ENCODE measurements around the gene CADPS2. TPM values are rescaled to one million over a fixed set of nuclear protein-coding genes. Genes with fewer than 3 reads are reported as not detected.

Gene CADPS2
- total RNA-seq, 2 experiments from 2014 or later, result not detected

DNA sequence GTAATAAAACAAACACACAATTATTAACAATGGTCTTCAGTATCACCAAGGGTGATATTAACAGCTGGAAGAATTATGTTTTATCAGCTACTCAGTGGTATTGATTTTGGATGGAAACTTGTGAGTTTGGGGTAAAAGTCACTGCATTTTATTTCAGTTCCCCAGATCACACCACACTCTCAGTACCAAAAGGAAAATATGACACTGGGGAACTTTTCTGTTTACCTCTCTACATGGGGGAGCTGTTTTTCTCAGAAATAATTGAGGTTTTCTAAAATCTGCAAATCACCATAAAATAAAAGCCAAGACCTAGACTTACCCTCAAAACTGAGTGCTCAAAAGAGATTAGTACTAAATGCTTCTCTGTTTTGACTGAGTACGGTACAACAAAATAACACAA lies 483.1 kb downstream of the CADPS2 start:
- Mint-ChIP-seq H3K36me3 (no peaks in the 10 kb centered on the region), H3K27me3 (no peaks in the 10 kb centered on the region), H3K4me3 (no peak overlapping the region), H3K4me1 (no peaks in the 10 kb centered on the region), H3K27ac (no peak overlapping the region), H3K9me3 (peaks cover 6% of the 10 kb centered on the region)
- DNase-seq, result no peak

DNA sequence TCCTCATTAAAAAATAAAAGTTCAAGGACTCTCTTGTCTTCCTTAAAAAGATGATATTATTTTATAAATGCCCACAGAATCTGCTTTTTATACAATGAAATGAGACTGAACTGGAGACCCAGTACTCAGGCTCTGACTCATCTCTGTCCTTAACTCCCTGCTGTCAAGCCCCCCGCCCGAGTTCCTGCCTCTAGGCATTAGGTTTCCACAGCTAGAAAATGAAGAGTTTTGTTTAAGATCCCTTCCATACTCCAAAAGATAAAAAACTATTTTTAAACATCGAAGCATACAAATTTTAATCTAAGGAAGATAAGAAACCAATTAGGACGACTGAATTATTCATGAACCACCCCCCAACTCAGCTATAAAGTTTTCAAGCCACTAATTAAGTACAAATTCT lies 484.0 kb downstream of the CADPS2 start:
- Mint-ChIP-seq H3K27ac (no peak overlapping the region), H3K4me3 (no peak overlapping the region), H3K9me3 (peaks cover 6% of the 10 kb centered on the region), H3K36me3 (no peaks in the 10 kb centered on the region), H3K27me3 (no peaks in the 10 kb centered on the region), H3K4me1 (no peaks in the 10 kb centered on the region)
- no peak for DNase-seq

DNA sequence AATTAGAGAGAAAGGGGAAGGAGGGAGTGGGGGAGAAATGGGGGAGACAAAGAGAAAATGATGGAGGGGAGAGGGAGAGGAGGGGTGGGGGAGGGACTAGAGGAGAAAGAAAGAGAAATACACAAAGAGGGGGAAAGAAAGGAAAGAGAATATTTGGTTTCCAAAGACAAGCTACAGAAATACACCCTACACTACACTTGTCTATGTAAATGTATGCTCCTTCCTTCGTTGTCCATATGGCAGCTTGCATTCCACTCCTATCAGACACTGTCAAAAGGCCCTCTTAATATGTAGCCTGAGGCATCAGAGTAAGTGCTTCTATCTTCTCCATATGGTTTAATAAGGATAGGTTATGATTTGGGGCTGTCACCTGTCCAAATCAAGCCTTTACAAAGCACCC lies 488.9 kb downstream of the CADPS2 start:
- H3K36me3 Mint-ChIP-seq, result no peaks in the 10 kb centered on the region
- no peak for DNase-seq
- no peak overlapping the region for H3K4me3 Mint-ChIP-seq
- peaks cover 4% of the 10 kb centered on the region for H3K9me3 Mint-ChIP-seq
- no peaks in the 10 kb centered on the region for H3K27me3 Mint-ChIP-seq
- no peaks in the 10 kb centered on the region for H3K4me1 Mint-ChIP-seq
- H3K27ac Mint-ChIP-seq, result no peak overlapping the region

DNA sequence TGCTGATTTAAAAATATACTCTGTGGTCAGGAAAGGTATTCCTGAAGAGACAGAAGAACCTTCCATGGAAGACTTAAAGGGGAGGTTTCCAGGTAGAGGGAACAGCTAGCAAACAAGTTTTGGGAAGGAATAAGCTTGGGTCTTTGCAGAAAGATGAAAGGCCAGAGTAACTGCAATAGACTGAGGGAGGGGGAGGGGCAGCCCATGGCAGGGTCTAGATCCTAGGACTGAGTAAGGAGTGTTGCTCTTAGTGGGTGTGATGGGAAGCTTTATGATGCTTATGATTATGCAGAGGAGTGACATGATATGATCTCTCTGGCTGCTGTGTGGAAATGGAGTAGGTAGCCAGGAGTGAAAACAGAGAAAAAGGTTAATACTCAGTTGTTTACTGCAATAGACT lies 491.7 kb downstream of the CADPS2 start:
- DNase-seq, result no peak
- no peaks in the 10 kb centered on the region for H3K4me1 Mint-ChIP-seq
- H3K27me3 Mint-ChIP-seq, result no peaks in the 10 kb centered on the region
- no peak overlapping the region for H3K4me3 Mint-ChIP-seq
- no peak overlapping the region for H3K27ac Mint-ChIP-seq
- no peaks in the 10 kb centered on the region for H3K9me3 Mint-ChIP-seq
- no peaks in the 10 kb centered on the region for H3K36me3 Mint-ChIP-seq

GRCh38 chr7:122384528-122384927 lies 501.7 kb downstream of the CADPS2 start:
- H3K36me3 Mint-ChIP-seq, result no peaks in the 10 kb centered on the region
- H3K27me3 Mint-ChIP-seq, result no peaks in the 10 kb centered on the region
- DNase-seq, result no peak
- no peak overlapping the region for H3K27ac Mint-ChIP-seq
- H3K4me1 Mint-ChIP-seq, result no peaks in the 10 kb centered on the region
- H3K4me3 Mint-ChIP-seq, result no peak overlapping the region
- H3K9me3 Mint-ChIP-seq, result peaks cover 1% of the 10 kb centered on the region

GRCh38 chr7:122383934-122384333 lies 502.3 kb downstream of the CADPS2 start:
- H3K9me3 Mint-ChIP-seq, result peaks cover 1% of the 10 kb centered on the region
- no peaks in the 10 kb centered on the region for H3K4me1 Mint-ChIP-seq
- no peak for DNase-seq
- no peak overlapping the region for H3K27ac Mint-ChIP-seq
- H3K4me3 Mint-ChIP-seq, result no peak overlapping the region
- no peaks in the 10 kb centered on the region for H3K27me3 Mint-ChIP-seq
- H3K36me3 Mint-ChIP-seq, result no peaks in the 10 kb centered on the region

DNA sequence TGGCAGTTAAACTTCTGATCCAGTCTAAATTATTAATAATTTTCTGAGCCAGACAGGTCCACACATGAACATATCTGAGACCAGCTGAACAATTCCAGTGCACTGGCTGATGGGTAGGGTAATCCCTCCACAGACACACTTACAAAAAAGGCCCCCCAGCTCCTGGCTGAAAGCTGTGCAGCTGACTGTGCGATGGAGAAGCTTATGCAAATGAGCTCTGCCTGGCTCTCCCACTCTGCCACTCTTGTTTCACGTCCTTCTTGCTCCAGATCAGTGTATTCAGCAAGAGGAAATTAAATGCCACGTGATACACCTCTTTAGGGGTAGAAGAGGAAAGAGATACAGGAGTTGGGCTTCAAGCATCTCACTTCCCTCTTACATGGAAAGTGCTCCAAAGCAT lies 505.3 kb downstream of the CADPS2 start:
- Mint-ChIP-seq H3K4me3 (no peak overlapping the region), H3K9me3 (peaks cover 1% of the 10 kb centered on the region), H3K36me3 (no peaks in the 10 kb centered on the region), H3K27ac (no peak overlapping the region), H3K4me1 (no peaks in the 10 kb centered on the region), H3K27me3 (no peaks in the 10 kb centered on the region)
- DNase-seq, result no peak

DNA sequence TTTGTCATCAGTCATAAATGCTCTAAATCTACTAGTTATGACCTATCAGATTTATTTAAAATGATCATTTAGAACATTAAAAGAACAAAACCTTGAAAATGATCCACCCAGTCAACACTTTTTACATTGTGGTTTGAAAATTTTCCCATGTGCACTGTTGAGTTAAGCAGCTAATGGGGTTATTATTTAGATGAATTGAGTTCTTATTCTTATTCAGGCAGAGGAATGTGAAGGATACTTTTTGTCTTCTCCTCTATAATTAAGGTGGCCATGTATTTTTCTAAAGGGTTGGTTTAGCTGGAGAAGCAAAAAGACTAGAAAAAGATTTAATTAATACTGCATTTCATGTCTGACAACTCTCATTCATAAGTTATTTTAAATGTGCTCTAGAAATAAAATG lies 506.8 kb downstream of the CADPS2 start:
- H3K4me1 Mint-ChIP-seq, result no peaks in the 10 kb centered on the region
- no peaks in the 10 kb centered on the region for H3K27me3 Mint-ChIP-seq
- peaks cover 1% of the 10 kb centered on the region for H3K9me3 Mint-ChIP-seq
- DNase-seq, result no peak
- no peak overlapping the region for H3K4me3 Mint-ChIP-seq
- no peaks in the 10 kb centered on the region for H3K36me3 Mint-ChIP-seq
- no peak overlapping the region for H3K27ac Mint-ChIP-seq

DNA sequence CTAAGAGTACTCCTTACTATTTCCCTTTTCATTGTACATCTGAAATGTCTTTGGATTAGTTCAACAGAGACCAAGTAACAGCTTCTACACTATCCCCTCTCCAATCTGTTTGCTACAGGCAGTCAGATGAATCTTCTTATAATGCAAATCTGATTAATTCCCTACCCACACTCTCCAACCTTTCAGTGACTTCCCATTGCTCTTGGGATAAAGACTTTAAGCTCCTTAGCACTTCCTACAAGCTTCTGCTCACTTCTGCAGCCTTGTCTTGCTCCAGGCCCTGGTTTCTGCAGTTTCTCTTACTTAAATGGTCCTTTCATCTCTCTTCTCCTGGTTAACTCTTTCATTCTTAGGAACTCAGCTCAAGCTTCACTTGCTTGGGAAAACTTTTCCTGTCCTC lies 516.5 kb downstream of the CADPS2 start:
- no peak overlapping the region for H3K4me3 Mint-ChIP-seq
- DNase-seq, result no peak
- H3K36me3 Mint-ChIP-seq, result no peaks in the 10 kb centered on the region
- H3K4me1 Mint-ChIP-seq, result no peaks in the 10 kb centered on the region
- H3K27me3 Mint-ChIP-seq, result no peaks in the 10 kb centered on the region
- H3K27ac Mint-ChIP-seq, result no peak overlapping the region
- no peaks in the 10 kb centered on the region for H3K9me3 Mint-ChIP-seq

- Mint-ChIP-seq H3K4me1 (no peaks in the 10 kb centered on the region), H3K27me3 (no peaks in the 10 kb centered on the region), H3K9me3 (no peaks in the 10 kb centered on the region), H3K36me3 (no peaks in the 10 kb centered on the region), H3K27ac (no peak overlapping the region), H3K4me3 (no peak overlapping the region)
- DNase-seq, result no peak
These were observed 521.4 kb downstream of the CADPS2 start for GRCh38 chr7:122364761-122365280.

- no peak for DNase-seq
- H3K36me3 Mint-ChIP-seq, result no peaks in the 10 kb centered on the region
- H3K9me3 Mint-ChIP-seq, result no peaks in the 10 kb centered on the region
- no peaks in the 10 kb centered on the region for H3K4me1 Mint-ChIP-seq
- no peak overlapping the region for H3K4me3 Mint-ChIP-seq
- H3K27ac Mint-ChIP-seq, result no peak overlapping the region
- no peaks in the 10 kb centered on the region for H3K27me3 Mint-ChIP-seq
These were observed 523.1 kb downstream of the CADPS2 start for GRCh38 chr7:122363144-122363543.

GRCh38 chr7:122362473-122362872 lies 523.8 kb downstream of the CADPS2 start:
- DNase-seq, result no peak
- no peaks in the 10 kb centered on the region for H3K9me3 Mint-ChIP-seq
- H3K4me3 Mint-ChIP-seq, result no peak overlapping the region
- no peaks in the 10 kb centered on the region for H3K36me3 Mint-ChIP-seq
- no peak overlapping the region for H3K27ac Mint-ChIP-seq
- H3K27me3 Mint-ChIP-seq, result no peaks in the 10 kb centered on the region
- no peaks in the 10 kb centered on the region for H3K4me1 Mint-ChIP-seq

- no peak for DNase-seq
- Mint-ChIP-seq H3K27ac (no peak overlapping the region), H3K27me3 (no peaks in the 10 kb centered on the region)
These were observed 531.6 kb downstream of the CADPS2 start for GRCh38 chr7:122354656-122355055.

GRCh38 chr7:122352454-122352853 lies 533.8 kb downstream of the CADPS2 start:
- H3K27ac Mint-ChIP-seq, result no peak overlapping the region
- no peaks in the 10 kb centered on the region for H3K9me3 Mint-ChIP-seq
- DNase-seq, result no peak
- H3K27me3 Mint-ChIP-seq, result no peaks in the 10 kb centered on the region
- no peaks in the 10 kb centered on the region for H3K36me3 Mint-ChIP-seq
- no peak overlapping the region for H3K4me3 Mint-ChIP-seq
- H3K4me1 Mint-ChIP-seq, result no peaks in the 10 kb centered on the region

More at GRCh38 chr7:122354656-122355055, 531.6 kb downstream of the CADPS2 start:
- H3K36me3 Mint-ChIP-seq, result no peaks in the 10 kb centered on the region
- H3K4me3 Mint-ChIP-seq, result no peak overlapping the region
- H3K9me3 Mint-ChIP-seq, result no peaks in the 10 kb centered on the region
- no peaks in the 10 kb centered on the region for H3K4me1 Mint-ChIP-seq

DNA sequence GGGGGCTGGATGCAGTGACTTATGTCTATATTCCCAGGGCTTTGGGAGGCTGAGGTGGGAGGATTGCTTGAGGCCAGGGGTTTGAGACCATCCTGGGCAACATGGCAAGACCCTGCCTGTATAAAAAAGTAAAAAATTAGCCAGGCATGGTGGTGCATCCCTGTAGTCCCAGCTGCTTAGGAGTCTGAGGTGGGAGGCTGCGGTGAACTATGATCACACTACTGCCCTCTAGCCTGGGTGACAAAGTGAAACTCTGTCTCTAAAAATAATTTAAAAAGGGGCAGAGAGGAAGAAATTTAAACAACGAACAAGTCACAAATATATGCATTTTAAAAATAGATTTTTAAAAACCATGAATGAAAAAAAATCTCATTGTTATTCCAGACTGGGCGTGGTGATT lies 535.6 kb downstream of the CADPS2 start:
- H3K9me3 Mint-ChIP-seq, result no peaks in the 10 kb centered on the region
- H3K27me3 Mint-ChIP-seq, result no peaks in the 10 kb centered on the region
- no peak overlapping the region for H3K4me3 Mint-ChIP-seq
- no peaks in the 10 kb centered on the region for H3K4me1 Mint-ChIP-seq
- DNase-seq, result no peak
- H3K36me3 Mint-ChIP-seq, result no peaks in the 10 kb centered on the region
- no peak overlapping the region for H3K27ac Mint-ChIP-seq

DNA sequence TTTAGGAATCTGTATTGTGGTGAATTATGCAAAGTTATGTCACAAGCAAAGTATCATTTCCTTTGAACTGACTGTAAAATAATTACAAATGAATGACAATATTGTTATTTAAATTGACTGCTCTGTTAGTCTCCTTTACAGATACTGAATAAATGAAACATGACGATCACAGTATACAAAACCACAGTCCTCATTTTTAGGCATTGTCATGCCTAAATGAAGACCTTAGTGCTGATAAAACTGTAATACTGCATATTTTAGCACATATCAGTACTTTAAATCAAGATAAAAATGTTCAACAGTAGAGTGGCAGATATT lies 542.0 kb downstream of the CADPS2 start:
- H3K27me3 Mint-ChIP-seq, result no peaks in the 10 kb centered on the region

More for the DNA sequence above, 542.0 kb downstream of the CADPS2 start:
- Mint-ChIP-seq H3K36me3 (no peaks in the 10 kb centered on the region), H3K9me3 (no peaks in the 10 kb centered on the region), H3K4me1 (no peaks in the 10 kb centered on the region), H3K27ac (no peak overlapping the region), H3K4me3 (no peak overlapping the region)
- no peak for DNase-seq

Data from activated naive CD8-positive, alpha-beta T cell treated with anti-CD3 and anti-CD28 coated beads for 36 hours (primary cell).